NCI-H446 treated with DMSO at 0.1 percent for 48 hours (cell line): ENCODE measurements around the gene CDC42SE2.
"Not testable (repeated sequence)": the region's sequence is repeated elsewhere in the genome, so short reads cannot be mapped to it uniquely, and the experiment has no call there.

Experiments
- DNase-seq: peaks from one replicate; lab custom pipeline; 2025; lab: John Stamatoyannopoulos, UW

Gene CDC42SE2

DNA sequence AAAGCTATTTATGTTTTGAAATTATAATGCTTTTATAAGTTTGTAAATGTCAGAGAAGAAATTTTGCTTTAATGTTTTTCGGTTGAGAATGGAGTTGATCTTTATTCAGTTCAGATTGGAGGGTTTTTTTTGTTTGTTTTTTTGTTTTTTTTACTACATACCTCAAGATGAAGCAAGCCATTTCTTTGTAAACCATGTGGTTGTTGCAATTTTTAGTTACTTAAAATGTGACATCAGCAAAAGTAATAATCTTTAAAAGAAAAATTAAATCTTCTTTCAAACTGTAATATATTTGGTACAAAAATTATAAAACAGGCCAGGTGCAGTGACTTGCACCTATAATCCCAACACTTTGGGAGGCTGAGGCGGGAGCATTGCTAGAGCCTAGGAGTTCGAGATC is 102.6 kb downstream of the CDC42SE2 start:
- no peak for DNase-seq

DNA sequence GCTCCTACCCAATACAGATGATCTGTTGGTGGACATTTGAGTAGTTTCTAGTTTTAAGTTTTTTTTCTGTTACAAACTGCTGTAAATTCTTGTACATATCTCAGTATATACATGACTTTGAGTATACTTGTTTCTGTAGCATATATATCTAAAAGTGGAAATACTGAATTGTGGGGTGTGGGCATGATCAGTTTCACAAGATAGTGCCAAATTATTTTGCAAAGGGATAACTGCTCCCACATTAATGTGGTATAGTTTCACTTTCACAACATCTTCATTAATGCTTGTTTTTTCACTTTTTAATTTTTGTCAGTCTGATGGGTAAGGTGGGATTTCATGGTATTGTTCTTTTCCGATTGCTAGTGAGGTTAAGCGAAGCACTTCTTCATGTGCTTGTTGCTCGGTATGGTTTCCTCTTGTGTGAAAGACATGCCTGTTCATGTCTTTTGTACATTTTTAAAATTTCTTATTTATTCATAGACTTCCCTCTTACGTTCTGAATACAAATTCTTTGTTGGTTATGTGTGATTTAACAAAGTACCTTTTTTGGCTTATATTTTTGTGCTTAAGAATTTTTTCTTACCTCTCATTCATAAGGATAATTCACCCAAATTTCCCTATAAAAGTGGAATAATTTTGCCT is 103.5 kb downstream of the CDC42SE2 start:
- DNase-seq, result no peak

DNA sequence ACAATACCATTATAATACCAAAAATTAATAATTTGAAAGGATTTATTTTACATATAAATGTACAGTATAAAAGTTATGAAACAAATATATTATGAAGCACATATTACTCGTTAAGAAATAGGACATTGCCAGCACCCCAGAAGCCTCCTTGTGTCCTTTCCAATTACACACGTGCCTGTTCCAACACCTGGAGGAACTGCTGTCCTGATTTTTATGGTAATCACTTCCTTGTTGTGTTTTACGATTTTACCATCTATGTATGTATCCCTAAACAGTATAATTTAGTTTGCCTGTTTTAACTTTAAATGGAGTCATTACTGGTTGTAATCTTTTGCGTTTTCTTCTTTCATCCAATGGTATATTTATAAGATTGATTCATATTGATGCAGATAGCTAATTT is 105.0 kb downstream of the CDC42SE2 start:
- DNase-seq, result no peak

DNA sequence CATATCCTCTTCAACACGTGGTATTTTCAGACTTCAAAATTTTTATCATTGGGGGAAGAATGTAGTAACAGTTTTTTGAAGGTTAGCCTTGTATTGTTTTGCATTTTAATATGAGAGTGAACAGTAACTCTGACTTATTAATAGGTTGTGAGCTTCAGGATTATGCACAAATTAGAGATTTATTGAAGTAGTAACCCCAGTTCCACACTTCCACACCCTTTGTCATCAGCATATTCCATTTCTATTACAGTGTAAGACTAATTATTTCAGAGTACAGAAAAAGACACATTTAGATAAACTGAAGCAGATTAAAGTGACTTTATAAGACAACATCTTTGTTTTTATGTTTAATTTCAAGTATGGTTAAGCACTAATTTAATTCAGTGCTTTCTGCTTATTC is 105.7 kb downstream of the CDC42SE2 start:
- DNase-seq, result no peak

DNA sequence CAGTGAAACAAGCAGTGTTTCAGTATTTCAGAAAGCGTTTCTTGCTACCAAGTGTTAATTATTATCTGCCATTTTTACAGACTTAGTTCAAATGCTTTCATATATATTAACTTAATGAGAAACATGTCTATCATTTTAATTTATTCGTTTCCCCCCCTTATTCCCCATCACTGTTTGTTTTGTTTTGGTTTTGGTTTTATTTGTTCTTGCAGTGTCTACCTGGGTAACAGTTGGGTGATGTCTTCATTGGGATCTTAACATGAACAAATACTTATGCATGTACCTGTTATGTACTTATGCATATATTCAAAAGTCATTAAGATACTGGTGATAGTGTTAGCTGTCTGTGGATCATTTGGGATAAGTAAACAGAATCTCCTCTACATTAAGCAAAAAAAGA is 108.0 kb downstream of the CDC42SE2 start:
- no peak for DNase-seq

DNA sequence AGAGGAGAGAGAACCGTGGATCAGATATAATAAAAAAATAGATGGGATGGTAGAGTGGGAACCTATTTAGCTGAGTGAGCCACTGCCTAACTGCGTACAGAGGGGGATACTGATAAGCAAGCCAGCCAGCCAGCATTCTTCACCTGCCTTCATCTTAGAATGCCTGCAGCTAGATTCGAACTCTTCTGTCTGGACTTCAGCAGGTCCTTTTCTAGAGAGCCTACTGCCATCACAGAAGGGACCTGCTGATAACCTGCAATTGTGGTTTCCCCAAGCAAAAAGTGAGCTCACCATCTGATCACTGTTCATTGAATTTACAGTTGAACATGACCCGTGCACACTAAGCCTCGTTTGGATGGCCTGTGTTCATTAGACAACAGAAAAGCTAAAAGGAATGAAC is 109.4 kb downstream of the CDC42SE2 start:
- no peak for DNase-seq

DNA sequence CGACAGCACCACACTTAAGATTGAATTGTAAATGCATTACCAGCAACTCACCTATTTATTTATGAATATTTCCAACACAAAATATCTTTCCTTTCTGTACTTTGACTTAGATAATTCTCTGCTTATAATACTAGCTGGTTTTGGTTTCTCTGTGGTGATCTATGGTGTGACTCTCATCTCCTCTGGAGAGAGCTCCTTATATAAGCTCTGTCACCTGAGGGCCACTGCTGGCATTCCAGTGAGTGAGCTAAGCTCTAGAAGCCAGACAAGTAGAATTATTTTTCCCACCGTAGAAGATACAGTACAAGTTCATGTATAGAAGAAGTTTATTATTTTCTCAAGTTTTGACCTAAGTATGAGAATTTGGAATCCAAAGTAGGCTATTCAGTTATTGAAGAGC is 111.5 kb downstream of the CDC42SE2 start:
- DNase-seq, result no peak

DNA sequence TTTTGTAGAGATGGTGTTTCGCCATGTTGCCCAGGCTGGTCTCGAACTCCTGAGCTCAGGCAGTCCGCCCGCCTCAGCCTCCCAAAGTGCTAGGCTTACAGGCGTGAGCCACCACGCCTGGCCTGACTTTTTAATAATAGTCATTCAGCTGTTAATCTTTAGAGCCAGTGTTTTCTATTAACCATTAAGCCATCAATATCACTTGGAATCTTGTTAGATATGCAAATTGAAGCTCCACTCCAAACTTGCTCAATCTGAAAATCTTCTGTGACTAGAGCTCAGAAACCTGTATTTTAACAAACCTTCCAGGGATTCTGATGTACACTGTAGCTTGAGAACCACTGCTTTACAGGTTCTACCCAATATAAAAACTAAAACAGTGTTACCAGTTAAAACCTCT is 113.5 kb downstream of the CDC42SE2 start:
- no peak for DNase-seq

DNA sequence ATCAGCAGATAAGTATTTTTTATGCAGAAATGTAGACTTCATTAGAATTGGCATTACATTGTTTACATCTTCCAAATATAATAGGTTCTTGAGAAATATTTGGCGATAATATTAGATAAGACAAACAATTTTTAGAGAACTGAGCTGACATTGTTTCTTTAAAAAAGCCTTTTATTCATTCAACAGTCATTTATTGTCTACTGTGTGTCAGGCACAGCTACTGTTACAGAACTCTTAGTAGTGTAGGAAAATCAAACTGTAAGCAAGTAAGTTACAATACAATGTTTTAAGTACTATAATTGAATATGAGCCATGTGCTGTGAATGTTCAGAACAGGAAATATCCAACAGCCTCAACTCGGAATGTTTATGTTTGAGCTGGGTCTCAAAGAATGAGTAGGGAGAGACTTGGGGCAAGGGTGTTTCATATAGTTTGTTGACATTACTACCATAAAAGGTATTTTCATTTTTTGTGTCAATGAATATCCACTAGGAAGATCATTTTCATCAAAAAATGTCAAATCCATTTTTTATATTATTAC is 114.0 kb downstream of the CDC42SE2 start:
- no peak for DNase-seq

DNA sequence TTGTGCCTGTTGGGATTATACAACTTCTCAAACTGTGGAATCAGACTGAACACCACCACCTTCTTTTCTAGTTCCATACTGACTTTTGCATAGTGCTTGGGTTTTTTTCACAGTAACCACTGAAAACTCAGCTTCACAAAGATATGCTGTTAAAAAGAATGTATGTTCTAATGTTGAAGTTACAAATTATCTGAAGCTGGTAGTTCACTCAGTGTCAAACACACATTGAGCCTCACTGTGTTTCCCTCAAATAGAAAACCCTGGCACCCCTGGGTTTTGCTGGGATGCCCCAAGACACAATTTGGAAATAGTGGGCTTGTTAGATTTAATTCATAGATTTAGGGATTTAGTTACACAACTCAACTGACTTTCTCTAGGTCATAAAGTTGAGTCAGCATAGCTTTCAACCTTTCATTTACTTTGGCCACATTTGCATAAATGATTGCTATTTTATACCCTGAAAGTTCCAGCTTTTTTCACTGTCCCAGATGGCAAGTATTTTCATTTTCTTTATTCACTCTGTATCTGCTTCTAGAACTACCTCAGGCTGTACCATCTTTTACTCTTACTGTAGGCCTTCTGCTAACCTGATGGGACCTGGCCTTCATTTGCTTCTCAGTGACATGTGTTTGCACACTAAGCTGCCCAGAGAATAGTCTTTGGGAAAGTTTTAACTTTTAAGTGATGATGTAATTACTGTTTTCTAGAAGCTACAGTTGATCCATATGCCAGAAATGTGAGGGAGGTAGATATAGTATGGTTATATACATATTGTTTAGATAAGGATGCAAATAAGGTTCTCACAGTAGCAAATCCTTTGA is 115.1 kb downstream of the CDC42SE2 start:
- DNase-seq, result no peak

DNA sequence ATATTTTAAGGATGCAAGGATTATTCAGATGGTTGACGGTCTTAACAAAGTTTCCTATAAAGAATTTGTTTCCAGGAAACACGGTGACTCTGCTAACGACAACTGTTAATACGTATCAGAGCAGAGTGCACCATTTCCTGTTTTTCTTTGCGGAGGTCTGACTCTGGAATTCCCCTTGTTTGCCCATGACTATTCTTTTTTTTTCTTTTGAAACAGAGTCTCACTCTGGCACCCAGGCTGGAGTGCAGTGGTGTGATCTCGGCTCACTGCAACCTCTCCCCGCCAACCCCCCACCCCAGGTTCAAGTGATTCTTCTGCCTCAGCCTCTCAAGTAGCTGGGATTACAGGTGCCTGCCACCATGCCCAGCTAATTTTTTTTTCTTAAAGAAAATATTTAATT is 115.9 kb downstream of the CDC42SE2 start:
- DNase-seq, result no peak

DNA sequence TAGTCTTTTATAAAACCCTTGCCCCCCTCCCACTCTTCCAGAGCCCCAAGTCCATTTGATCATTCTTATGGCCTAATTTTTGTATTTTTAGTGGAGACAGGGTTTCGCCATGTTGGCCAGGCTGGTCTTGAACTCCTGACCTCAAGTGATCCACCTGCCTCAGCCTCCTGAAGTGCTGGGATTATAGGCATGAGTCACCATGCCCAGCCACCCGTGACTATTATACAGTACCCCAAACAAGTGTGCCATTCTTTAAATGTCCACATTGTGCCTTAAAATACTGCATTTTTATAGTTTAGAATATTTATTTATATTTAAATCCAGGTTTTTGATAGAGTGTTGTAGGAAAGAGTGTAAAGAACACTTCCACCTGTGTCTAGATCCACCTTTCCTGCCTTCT is 116.4 kb downstream of the CDC42SE2 start:
- DNase-seq, result not testable (repeated sequence)

DNA sequence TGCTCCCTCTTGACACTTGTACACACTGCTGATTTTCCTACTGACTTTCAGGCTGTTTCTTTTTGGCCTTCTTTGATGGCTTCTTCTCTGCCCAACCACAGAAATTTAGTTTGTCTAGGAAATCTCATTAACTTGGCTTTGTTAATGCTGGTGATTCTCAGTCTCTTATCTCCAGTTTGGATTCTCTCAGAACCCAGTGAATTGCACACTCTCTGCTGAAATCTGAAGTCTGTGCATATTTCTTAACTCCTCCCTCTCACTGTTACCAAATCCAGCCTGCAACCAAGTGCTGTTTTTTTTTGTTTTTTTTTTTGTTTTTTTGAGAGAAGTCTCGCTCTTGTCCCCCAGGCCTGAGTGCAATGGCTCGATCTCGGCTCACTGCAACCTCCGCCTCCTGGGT is 117.2 kb downstream of the CDC42SE2 start:
- no peak for DNase-seq

DNA sequence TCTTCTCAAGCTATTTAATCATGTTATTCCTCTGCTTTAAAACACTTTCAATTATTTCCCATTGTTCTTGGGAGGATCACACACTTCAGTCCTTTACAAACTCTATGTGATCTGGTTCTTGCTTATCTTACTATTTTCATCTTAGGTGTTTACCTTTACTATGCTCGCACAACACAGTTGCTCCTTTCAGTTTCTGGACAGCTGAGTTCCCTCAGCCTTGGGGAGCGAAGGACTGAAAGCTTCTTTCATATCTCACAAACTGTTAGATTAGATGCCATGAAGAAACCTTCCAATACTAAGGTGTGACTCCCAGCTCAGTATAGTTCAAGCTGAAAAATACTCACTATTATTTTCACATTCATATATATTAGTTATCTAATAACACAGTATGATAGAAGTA is 117.9 kb downstream of the CDC42SE2 start:
- no peak for DNase-seq

DNA sequence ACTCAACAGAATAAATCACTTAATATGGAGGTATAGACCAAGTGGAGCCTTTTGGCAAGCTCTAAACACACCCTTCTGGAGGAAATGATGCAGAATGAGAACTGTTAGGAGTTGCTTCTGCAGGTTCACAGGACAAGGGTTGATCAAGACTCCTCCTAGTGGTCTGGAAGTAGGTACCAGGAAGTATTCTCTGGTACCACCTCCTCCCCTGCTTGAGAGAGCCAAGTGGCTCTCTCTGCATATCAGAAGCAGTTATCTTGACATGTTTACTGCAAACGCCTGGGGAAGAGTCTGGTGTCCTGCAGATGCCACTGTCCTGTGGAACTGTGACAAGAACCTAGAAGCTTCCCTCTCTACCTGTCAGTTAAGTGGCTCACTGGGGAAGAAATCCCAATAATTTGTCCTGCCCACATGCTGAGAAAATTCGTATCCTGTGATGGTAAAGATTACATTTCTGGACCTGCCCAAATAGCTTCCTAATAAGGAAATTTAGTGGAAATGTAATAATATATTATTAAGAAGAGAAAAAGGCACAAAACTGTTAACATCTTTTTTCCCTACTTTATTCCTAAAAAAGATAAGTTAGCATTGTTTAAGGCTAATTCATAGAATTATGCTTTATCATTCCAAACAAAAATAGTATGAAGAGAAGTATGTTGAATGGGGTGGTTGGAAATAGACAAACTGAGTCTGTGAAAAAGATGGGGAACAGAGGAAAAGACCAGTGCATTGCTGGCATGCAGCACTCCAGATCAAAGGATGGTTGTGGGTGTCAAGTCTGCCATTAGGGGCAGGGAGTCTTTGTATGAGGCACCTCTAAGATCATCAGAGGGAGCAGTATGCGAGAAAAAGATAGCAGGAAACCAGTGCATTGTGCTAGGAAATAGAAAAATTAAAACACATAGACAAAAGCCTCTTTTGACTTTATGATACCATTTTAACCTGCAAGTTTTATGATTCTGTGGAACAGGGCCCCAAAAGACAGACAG is 118.8 kb downstream of the CDC42SE2 start:
- peak; percentile 51 for DNase-seq

DNA sequence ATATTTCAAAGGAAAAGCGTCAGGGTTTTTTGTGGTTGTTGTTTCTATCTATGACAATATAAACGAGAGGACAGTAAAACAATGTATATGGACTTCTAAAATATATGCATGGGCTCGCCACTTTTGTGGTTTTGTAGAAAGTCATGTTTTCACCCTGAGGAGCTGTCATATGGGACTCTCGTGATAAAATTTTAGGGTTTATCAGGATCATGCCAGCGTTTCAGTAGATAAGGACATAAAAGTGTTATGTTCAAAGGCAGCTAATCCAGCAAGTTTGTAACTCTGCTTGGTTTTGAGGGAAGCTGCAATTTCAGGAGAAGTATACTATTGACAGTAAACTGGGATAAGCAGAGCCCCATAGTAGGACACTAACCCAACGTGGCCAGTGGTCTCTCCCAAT is 120.3 kb downstream of the CDC42SE2 start:
- no peak for DNase-seq

DNA sequence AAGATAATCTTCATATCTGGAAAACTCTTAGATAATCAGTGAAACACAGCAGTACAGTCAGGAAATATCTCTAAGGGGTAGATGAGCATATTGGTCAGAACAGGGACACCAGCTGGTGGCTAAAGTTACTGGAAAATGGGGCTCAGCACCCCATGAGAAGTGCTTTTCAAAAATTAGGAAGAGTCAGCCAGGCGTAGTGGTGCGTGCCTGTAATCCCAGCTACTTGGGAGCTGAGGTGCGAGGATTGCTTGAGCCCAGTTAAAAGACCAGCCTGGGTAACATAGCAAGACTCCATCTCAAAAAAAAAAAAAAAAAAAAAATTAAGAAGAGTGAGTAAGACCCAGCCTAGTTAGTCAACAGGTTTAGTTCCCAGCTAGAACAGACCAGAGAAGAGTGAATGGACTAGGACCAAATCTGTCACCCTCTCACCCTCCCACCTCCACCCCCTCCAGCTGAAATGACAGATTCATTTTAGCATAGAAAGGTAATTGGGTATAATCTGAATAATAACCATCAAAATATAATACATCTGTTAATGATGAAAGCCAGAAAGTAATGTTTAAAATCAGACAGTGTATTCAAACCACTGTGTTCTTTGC is 120.9 kb downstream of the CDC42SE2 start:
- DNase-seq, result no peak

DNA sequence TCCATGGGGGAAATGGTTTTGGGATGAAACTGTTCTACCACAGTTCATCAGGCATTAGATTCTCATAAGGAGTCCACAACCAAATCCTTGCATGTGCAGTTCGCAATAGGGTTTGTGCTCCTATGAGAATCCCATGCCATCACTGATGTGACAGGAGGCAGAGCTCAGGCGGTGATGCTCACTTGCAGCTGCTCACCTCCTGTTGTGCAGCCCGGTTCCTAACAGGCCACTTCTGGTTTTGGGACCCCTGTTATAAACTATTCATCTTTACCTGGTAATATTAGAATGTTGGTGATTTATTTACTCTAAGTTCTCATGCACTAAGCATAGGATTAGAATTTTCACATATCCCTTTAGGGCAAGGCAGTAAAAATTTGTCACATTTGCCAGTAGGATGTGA is 122.3 kb downstream of the CDC42SE2 start:
- DNase-seq, result no peak

DNA sequence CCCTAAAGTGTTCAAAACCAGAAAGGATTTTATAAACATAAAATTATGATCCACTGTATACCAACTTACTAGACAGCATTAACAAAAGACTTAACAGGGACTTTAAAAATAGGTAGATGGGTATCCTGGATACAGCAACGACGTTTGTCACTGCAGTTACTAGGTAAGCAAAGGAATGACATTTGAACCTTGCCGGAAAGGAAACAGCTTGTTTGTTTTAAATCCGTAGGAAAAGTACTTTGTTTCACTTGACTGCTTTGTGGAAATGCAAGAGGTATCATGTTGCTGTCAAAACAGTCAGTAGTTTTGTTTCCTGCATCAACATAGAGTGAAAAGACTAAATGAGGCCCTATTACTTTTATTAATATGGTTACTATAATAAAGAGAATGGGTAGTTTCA is 122.9 kb downstream of the CDC42SE2 start:
- no peak for DNase-seq

DNA sequence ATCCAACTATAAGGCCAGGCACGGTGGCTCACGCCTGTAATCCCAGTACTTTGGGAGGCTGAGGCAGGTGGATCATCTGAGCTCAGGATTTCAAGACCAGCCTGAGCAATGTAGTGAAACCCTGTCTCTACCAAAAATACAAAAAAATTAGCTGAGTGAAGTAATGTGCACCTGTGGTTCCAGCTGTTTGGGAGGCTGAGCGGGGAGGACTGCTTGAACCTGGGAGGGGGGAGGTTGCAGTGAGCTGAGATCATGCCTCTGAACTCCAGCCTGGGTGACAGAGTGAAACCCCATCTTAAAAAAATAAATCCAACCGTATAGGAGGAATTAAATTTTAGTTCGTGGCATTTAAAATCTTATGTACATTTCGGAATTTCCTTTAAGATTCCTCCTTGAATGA is 123.4 kb downstream of the CDC42SE2 start:
- no peak for DNase-seq

DNA sequence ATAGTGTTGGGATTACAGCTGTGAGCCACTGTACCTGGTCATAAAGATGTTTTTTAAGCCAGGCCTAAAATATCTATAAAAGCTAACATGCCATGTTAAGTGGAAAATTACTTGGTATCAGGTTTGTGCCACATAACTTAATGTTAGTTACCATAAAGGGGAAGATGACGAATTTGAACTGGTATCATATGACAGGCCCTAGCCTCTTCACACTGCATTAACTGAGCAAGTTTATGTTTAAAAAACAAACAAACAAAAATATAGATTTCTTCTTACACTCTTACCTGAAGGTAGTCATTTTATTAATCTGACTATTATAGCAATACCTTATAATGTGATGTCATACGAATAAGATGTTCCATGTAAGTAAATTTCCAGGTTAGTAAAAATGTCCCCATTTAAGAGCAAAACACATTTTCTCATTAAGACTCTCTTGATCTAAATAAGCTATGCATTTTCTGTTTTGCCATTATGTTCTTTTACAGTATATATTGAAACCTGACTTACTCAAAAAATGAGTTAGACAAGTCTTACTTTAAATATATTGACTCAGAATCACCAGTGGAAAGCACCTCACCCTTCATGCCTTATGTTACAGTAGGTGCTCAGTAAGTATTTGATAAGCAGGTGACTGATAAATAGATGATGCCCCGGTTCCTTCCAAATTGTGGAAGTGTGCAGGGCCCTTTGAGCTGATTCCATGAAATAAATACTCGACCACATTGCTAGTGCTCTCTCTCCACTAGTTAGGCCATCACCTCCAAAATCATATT is 125.4 kb downstream of the CDC42SE2 start:
- DNase-seq, result no peak
